Measurements from ENCODE around the gene POTEC. TPM values are rescaled to one million over a fixed set of nuclear protein-coding genes. Genes with fewer than 3 reads are reported as not detected.
"Not testable (repeated sequence)": the region's sequence is repeated elsewhere in the genome, so short reads cannot be mapped to it uniquely, and the experiment has no call there.

POTEC gene
- 0.01 TPM for polyA plus RNA-seq (2012; ENCODE audit: low read depth, missing spikeins)

DNA sequence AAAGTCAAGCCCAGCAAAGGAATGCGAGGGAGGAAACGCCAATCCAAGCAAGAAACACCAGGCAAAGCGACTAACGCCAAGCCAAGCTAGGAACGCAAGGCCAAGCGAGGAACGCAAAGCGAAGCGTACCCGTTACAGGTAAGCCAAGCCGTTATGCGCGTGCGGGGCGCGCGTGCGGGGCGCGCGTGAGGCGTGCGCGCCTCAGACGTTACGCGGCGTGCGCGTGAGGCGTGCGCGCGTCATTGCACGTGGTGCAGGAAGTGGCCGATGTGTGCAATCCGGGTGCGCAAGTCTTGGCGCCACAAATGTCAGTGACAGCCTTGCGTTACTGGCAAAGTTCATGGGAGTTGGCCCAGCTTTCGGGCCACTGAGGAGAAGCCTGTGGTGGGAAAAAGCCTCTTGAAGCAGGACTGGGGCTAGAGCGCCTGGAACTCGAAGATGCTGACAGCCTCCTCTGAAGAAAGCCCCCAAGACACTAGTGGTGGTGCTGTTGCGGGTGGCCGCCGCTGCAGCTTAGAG is at the start of gene POTEC:
Gene POTEC (minus strand): TSS at position 155 of the 519 bp plus-strand sequence. CDS start 454 bp downstream, outside the sequence.
- not testable (repeated sequence) for FAIRE-seq; DNase-seq (ENCODE audit: insufficient read length, low spot score)

DNA sequence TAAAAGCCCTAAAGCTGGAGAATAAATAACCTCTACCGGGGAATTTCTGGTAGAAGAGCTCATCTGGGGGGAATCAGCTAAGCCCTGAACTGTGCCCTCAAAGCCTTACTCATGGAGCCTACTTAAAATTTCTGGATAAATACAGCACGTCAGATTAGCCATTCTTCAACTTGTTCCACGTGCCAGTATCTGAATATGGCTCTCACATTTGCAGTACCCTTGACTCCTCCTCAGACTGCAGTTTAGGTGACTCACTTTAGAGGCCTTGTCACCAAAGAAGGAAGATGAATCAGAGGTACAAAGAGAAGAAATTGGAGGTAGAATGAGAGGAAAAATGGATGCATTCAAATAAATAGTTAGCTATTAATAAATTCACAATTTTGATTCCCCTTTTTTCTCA is 34.6 kb upstream of the POTEC start:
- FAIRE-seq, result no peak
- TF ChIP-seq POU2F2 (IDR thresholded peaks at IDR 0.05; ENCODE audit: low read depth, low read length) (no peak), TAF1 (IDR thresholded peaks at IDR 0.05; ENCODE audit: low read depth, low read length) (no peak), POLR2AphosphoS5 (IDR thresholded peaks at IDR 0.05; ENCODE audit: low read depth, low read length) (no peak), POLR2A (IDR thresholded peaks at IDR 0.05; ENCODE audit: low read depth, low read length) (no peak), PAX5 (IDR thresholded peaks at IDR 0.05; ENCODE audit: insufficient read depth, low read length, severe bottlenecking) (no peak), SPI1 (IDR thresholded peaks at IDR 0.05; ENCODE audit: low read depth, low read length) (no peak)
- DNase-seq (ENCODE audit: insufficient read length, low spot score), result no peak

DNA sequence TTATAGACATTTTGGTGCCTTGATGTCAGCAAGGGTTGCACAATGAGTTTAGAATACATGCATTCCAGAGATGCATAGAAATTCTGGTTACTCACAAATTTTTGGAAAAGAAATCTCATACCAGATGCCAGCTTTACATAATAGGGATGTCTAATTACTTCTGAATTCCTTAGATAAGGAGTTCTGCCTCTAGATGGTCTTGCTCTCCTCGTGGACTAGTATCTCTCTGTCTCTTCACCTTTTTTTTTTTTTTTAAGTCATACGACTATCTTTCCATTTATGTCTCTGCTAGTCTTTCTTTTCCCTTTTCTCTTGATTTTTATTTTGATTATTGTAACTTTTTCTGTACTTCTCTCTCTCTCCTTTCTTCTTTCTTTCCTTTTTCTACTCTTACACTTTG is 16.1 kb upstream of the POTEC start:
- not testable (repeated sequence) for DNase-seq (ENCODE audit: insufficient read length, low spot score); FAIRE-seq

- DNase-seq (ENCODE audit: insufficient read length, low spot score); FAIRE-seq: not testable (repeated sequence)
Observed at GRCh38 chr18:14531659-14532058, 11.7 kb downstream of the POTEC start.

DNA sequence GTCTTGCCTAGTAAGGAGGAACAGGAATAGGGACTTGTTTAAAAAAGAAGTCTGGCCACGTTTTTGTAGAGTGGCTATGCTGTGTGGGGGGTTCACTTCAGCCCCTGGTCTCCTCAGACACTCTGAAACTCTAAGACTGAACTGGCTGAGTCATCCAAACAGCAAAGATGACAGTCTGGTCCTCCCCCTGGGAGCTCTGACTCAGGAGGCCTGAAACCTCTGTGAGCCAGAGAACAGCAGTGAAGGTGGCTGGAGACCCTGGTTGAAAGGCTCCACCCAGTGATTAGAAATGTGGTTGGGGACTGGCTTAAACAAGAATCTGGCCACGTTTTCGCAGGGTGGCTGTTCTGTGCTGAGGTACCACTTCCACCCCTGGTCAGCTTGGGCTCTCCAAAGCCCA is 32.7 kb downstream of the POTEC start:
- DNase-seq (ENCODE audit: insufficient read length, low spot score); FAIRE-seq: not testable (repeated sequence)

DNA sequence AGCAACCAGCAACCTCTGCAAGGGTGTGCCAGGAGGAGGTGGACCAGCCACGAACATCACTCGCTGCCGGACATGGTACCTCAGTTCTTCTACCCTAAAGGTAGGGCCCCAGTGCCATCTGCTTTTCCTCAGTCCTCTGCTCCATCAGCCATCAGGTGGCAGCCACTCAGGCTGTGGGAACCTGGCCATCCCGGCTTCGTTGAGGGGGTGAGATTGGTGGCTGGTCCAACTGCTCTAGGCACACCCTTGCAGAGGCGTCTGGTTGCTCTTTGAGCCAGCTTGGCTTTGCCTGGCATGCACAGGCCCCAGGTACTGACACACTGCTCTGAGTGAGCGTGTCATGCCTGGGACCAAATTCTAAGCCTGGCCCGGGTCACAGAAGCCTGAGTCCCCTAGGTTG is 39.7 kb downstream of the POTEC start:
- not testable (repeated sequence) for DNase-seq (ENCODE audit: insufficient read length, low spot score); FAIRE-seq

DNA sequence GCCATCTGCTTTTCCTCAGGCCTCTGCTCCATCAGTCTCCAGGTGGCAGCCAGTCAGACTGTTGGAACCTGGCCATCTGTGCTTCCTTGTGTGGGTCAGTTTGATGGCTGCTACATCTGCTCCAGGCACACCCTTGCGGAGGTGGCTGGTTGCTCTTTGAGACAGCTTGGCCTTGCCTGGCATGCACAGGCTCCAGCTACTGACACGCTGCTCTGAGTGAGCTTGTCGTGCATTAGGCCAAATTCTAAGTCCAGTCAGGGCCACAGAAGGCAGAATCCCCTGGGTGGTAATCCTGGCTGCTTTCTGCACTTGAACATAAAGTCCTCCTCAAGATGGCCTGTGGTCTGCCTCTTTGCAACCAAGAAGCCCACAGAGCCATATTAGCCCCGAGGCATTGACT is 41.5 kb downstream of the POTEC start:
- not testable (repeated sequence) for DNase-seq (ENCODE audit: insufficient read length, low spot score); FAIRE-seq

GRCh38 chr18:14489256-14490014 is 54.0 kb downstream of the POTEC start:
- DNase-seq (ENCODE audit: insufficient read length, low spot score); FAIRE-seq: not testable (repeated sequence)

DNA sequence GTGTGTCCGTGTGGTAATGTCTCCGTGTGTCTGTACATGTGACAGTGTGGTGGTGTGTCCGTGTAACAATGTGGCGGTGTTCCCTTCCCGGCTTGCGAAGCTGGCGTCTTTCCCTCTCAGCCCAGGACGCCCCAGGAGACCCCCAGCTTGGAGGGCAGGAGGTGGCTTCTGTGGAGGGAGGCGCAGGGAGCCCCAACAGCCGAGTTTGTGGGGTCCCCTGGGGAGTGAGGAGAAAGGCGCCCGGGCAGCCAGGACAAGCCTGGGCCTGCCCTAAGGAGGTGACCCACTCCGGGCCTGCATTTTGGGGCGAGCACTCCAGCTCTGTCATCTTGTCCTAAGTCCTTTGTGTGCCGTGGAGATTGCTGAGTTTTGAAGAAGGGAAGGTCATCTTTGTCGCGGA is 54.6 kb downstream of the POTEC start:
- FAIRE-seq; DNase-seq (ENCODE audit: insufficient read length, low spot score): not testable (repeated sequence)

- not testable (repeated sequence) for FAIRE-seq; DNase-seq (ENCODE audit: insufficient read length, low spot score)
Observed at GRCh38 chr18:14486926-14487580, 56.3 kb downstream of the POTEC start.

DNA sequence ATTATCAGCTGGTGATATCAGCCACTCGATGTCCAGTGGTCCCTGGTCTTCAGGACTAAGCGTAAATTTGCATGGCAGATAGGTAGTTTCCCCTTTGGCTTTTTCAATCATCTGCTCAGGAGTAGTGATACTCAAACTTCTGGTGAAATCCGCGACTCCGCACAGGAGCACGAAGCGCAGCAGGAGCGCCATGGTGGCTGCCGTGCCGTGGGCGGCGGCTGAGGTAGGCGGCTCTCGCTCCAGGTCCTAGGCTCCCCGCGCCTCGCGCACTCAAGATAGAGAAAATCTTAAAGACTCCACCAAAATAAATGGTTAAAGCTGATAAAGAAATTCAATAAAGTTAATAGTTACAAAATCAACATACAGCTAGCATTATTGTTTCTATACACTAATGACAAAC is 64.3 kb downstream of the POTEC start:
- not testable (repeated sequence) for DNase-seq (ENCODE audit: insufficient read length, low spot score); FAIRE-seq

DNA sequence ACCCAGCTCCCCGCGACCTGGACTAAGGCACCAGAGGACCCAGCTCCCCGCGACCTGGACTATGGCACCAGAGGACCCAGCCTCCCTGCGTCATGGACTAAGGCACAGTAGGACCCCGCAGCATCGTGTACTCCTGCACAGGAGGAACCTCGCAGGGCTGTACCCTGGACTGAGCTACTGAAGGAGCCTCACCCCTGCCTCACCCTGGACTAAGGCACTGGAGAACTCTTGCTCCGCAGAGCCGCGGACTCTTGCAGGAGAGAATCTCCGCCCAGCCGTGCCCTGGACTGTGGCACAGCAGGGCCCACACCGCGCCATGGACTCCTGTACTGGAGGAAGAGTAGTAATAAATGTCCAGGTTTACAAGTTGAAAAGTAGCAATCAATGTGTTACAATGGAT is 67.9 kb downstream of the POTEC start:
- not testable (repeated sequence) for FAIRE-seq; DNase-seq (ENCODE audit: insufficient read length, low spot score)

GRCh38 chr18:14474752-14475151 is 68.6 kb downstream of the POTEC start:
- not testable (repeated sequence) for FAIRE-seq; DNase-seq (ENCODE audit: insufficient read length, low spot score)

- FAIRE-seq; DNase-seq (ENCODE audit: insufficient read length, low spot score): not testable (repeated sequence)
Observed at GRCh38 chr18:14474007-14474720, 69.2 kb downstream of the POTEC start.

GRCh38 chr18:14473250-14474006 is 70.0 kb downstream of the POTEC start:
- not testable (repeated sequence) for DNase-seq (ENCODE audit: insufficient read length, low spot score); FAIRE-seq

GRCh38 chr18:14471286-14471685 is 72.1 kb downstream of the POTEC start:
- DNase-seq (ENCODE audit: insufficient read length, low spot score); FAIRE-seq: not testable (repeated sequence)

DNA sequence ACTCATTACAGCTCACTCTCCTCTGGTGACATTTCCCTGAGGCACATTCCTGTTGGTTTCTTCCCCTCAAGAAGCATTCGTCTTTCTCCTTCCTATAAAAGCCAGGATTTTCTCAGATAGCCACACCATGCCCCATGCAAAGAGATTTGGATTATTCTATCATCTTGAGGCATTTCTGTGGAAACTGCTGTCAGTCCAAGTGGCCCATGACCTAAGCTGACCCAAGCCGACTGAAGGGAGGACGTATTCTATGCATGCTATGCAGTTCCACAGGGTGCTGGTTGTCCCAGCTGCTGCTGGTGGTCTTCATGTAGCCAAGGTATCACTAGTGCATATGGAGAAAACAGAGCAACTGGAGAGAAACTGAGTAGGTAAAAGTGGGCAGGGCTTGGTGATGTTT is 73.0 kb downstream of the POTEC start:
- FAIRE-seq; DNase-seq (ENCODE audit: insufficient read length, low spot score): not testable (repeated sequence)

GRCh38 chr18:14470046-14470445 is 73.4 kb downstream of the POTEC start:
- FAIRE-seq; DNase-seq (ENCODE audit: insufficient read length, low spot score): not testable (repeated sequence)

Data from GM12891 (cell line).